ENCODE data around the gene CAPN15. TPM values are rescaled to one million over a fixed set of nuclear protein-coding genes. Genes with fewer than 3 reads are reported as not detected.
"Not testable (repeated sequence)": the region's sequence is repeated elsewhere in the genome, so short reads cannot be mapped to it uniquely, and the experiment has no call there.

CAPN15 gene
- total RNA-seq, 1 donor from 2014 or later = 35.2 TPM

DNA sequence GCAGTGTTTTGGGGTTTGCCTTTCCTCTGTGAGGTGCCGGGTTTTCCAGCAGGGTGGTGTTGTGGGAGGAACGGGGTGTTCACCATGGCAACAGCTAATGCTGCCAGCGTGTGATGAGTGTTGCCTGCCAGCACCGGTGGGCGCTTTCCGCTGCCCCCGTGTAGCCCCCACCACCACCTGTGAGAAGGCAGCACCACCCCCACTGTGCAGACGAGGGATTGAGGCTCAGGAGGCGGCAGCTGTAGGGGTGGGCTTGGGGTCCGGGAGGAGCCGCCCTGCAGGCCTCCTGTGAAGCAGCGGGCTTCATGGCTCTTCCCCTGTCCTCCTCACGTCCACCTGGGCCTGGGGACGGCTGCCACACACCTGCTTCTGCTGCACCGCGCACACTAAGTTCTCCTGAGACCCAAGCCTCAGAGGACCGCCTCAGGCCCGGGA, 67.6 kb downstream of the CAPN15 start:
- intact Hi-C loops (cut with DNase I) = no loop called here
- no peak for DNase-seq (ENCODE audit: low spot score)
- ATAC-seq = no peak

DNA sequence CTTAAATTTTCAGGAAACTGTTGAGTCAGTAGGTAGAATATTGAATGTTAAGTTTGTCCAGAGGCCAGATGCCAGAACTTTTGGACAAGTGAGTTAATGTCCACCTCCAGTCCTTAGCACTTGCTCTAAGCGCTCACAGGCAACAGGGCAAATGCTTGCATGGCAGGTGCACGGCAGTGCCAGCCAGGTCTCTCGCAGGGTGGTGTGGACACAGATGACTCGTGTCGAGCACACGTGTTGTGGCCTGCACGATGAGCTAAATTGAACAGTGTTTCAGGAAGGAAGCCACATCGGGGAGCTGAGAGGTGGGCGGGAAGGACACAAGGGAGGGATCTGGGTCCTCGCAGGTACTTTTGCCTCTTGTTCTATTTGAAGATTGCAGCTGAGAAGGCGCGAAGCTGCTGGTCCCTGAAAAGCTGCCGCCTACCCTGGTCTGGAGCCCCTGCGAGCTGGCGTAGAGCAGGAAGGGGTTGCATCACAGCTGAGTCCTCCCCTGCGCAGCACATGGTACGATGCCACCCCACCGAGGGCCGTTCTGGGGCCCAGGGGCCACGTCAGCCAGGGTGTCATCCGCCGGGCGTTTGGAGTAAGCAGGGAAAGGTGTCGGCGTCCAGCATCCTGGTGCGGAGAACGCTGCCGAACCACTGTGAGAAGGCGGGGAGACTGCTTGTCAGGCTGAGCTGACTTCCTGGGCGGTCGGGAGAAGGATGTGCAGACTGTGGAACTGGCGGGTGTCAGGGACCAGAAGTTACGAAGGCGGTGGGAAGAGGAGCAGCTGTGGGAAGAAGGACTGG, 68.6 kb downstream of the CAPN15 start:
- intact Hi-C loops (cut with DNase I) = no loop called here
- ATAC-seq = no peak
- no peak for DNase-seq (ENCODE audit: low spot score)

DNA sequence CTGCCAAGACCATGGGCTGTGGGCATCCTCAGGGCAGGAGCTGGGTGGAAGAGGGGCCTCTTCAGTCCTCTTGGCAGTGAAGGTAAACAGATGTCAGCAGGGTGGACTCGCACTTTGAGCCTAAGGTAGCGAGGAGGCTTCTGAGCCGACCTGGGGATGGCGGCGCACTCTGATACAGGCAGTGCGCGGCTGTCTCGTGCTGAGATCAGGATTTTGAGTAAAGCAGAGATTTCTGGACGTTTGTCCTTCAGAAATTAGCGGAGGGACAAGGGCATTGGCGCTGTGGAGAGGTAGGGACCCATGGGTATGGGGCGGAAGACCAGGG, 69.2 kb downstream of the CAPN15 start:
- ATAC-seq = no peak

DNA sequence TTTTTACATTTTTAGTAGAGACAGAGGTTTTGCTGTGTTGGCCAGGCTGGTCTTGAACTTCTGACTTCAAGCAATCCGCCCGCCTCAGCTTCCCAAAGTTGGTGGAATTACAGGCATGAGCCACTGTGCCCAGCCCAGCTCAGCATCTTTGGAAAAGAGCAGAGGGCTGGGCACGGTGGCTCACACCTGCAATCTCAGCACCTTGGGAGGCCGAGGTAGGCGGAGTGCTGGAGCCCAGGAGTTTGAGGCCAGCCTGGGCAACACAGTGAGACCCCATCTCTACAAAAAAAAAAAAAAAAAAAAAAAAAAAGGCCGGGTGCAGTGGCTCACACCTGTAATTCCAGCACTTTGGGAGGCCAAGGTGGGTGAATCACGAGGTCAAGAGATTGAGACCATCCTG, 70.1 kb downstream of the CAPN15 start:
- ATAC-seq; intact Hi-C loops (cut with DNase I): not testable (repeated sequence)

More for the DNA sequence above, 69.2 kb downstream of the CAPN15 start:
- no peak for DNase-seq (ENCODE audit: low spot score)
- intact Hi-C loops (cut with DNase I) = no loop called here

DNA sequence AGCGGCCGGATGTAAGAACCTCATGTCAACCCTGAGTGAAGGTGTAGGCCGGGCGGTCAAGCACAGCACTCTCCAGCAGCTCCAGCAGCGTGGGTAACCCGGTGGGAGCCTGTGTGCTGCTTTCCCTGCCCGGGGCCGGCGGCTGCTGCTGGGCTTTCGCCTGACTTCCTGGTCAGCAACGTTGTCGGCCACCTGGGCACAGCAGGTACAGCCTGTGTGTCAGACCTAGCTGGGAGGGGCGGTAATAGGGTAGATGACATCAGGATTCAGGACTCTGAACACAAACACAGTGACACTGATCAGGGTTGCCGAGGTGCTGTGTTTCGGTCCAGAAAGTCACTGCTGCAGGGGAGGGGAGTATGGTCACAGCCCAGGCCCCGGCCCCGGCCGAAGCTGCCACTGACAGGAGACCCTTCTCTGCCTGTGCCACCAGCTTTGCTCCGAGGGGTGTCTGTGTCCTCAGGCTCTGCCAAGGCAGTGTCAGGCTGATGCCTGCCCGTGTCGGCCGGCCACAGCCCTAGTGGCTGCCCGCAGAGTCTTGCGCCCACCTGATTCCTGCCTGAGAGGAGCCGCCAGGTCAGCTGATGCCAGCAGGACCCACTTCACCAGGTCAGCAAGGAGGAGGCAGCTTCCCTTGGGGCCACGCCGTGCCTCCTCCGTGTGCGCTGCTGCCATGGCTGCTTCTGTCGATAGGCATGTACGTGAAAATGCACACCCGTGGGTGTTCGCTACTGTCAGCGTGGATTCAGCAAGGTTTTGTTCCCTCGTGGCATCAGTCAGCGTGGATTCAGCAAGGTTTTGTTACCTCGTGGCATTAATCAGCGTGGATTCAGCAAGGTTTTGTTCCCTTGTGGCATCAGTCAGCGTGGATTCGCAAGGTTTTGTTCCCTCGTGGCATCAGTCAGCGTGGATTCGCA, 71.6 kb downstream of the CAPN15 start:
- ATAC-seq = no peak
- DNase-seq (ENCODE audit: low spot score) = no peak
- intact Hi-C loops (cut with DNase I) = no loop called here

More for the DNA sequence above, 70.1 kb downstream of the CAPN15 start:
- not testable (repeated sequence) for DNase-seq (ENCODE audit: low spot score)

DNA sequence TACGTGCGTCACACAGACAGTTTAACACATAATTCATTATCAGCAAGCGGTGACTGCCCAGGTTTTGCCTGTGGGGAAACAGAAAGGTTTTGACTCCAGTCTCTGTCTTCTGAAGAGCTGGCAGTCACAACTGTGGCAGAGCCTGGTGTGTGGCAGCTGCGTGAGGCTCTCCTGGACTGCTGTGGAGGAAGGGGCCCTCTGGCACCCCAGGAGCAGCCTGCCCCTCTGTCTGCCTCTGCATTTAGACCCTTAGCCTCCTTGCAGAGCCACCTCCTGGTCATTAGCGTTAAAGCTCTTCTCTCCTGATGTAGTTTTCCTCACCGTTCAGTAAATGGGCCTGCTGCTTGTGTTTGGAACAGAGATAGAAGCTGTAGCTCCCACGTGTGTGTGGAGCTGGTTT, 73.3 kb downstream of the CAPN15 start:
- intact Hi-C loops (cut with DNase I) = no loop called here

DNA sequence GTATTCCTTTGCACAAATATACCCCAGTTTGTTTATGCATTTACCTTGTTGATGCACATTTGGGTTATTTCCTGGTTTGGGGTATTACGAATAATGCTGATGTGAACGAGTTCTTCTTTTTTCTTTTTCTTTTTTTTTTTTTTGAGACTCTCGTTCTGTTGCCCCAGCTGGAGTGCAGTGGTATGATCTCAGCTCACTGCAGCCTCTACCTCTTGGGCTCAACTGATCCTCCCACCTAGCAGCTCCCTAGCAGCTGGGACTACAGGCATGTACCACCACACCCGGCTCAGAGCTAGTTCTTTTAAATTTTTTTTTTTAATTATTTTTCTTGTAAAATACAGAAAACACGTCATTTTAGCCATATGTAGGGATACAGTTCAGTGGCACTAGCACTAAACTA, 76.4 kb downstream of the CAPN15 start:
- ATAC-seq (no peak), DNase-seq (ENCODE audit: low spot score) (no peak)
- intact Hi-C loops (cut with DNase I) = no loop called here

More for the DNA sequence above, 73.3 kb downstream of the CAPN15 start:
- ATAC-seq (no peak), DNase-seq (ENCODE audit: low spot score) (no peak)

Small RNA genes lying within 50 kb of the gene (microRNA-seq; reads per million reads assigned to microRNA genes)
- gene MIR3176 (1.1 reads per million), gene MIR5587 (not detected)

Other genes with a start within 250 kb of the CAPN15 start
- gene ARHGDIG, start 247.1 kb upstream of the CAPN15 start, total RNA-seq = 0.94 TPM
- 0.85 TPM for gene PDIA2, start 244.5 kb upstream of the CAPN15 start, total RNA-seq
- gene AXIN1, start 175.0 kb upstream of the CAPN15 start, total RNA-seq = 20.1 TPM
- 32.5 TPM for gene MRPL28, start 157.2 kb upstream of the CAPN15 start, total RNA-seq
- 29.0 TPM for gene PGAP6, start 145.7 kb upstream of the CAPN15 start, total RNA-seq
- gene NME4, start 130.5 kb upstream of the CAPN15 start, total RNA-seq = 68.3 TPM
- 10.4 TPM for gene DECR2, start 125.8 kb upstream of the CAPN15 start, total RNA-seq
- 56.0 TPM for gene RAB11FIP3, start 102.1 kb upstream of the CAPN15 start, total RNA-seq
- gene PRR35, start 32.7 kb downstream of the CAPN15 start, total RNA-seq = not detected
- 1.2 TPM for gene NHLRC4, start 39.3 kb downstream of the CAPN15 start, total RNA-seq
- 46.6 TPM for gene PIGQ, start 42.3 kb downstream of the CAPN15 start, total RNA-seq
- gene RAB40C, start 62.4 kb downstream of the CAPN15 start, total RNA-seq = 22.5 TPM
- 1.5 TPM for gene WFIKKN1, start 103.3 kb downstream of the CAPN15 start, total RNA-seq
- 54.1 TPM for gene METTL26, start 108.6 kb downstream of the CAPN15 start, total RNA-seq
- gene MCRIP2, start 114.1 kb downstream of the CAPN15 start, total RNA-seq = 15.5 TPM
- gene WDR90, start 121.7 kb downstream of the CAPN15 start, total RNA-seq = 33.3 TPM
- gene RHOT2, start 140.4 kb downstream of the CAPN15 start, total RNA-seq = 95.9 TPM
- gene RHBDL1, start 148.0 kb downstream of the CAPN15 start, total RNA-seq = 1.6 TPM
- 80.2 TPM for gene STUB1, start 152.7 kb downstream of the CAPN15 start, total RNA-seq
- gene JMJD8, start 156.6 kb downstream of the CAPN15 start, total RNA-seq = 36.1 TPM
- gene WDR24, start 162.7 kb downstream of the CAPN15 start, total RNA-seq = 10.1 TPM
- 6.5 TPM for gene FBXL16, start 178.1 kb downstream of the CAPN15 start, total RNA-seq
- gene METRN, start 187.4 kb downstream of the CAPN15 start, total RNA-seq = 120 TPM
- gene ANTKMT, start 193.4 kb downstream of the CAPN15 start, total RNA-seq = 26.3 TPM
- 2.1 TPM for gene CCDC78, start 198.7 kb downstream of the CAPN15 start, total RNA-seq
- gene HAGHL, start 199.4 kb downstream of the CAPN15 start, total RNA-seq = 6.5 TPM
- 26.9 TPM for gene CIAO3, start 213.3 kb downstream of the CAPN15 start, total RNA-seq
- 2.9 TPM for gene MSLN, start 233.0 kb downstream of the CAPN15 start, total RNA-seq